Caco-2 (cell line): Measurements from ENCODE around the gene AGAP2. TPM values are rescaled to one million over a fixed set of nuclear protein-coding genes. Genes with fewer than 3 reads are reported as not detected.

ENCODE experiments used
- BruUV-seq: library from RNA; stranded (reverse); fragments of 400-500 nt; replicated peaks from 2 replicates; lab custom pipeline; 2021; lab: Mats Ljungman, UMichigan
- CTCF ChIA-PET: fragments of 300-600 bp; sonication (Branson Sonifier 250); formaldehyde crosslinking; loops from one replicate; lab custom pipeline; 2022; ENCODE audit warnings: antibody characterized with exemption; lab: Charles Lee
- POLR2A ChIA-PET: fragments of 300-600 bp; sonication (Branson Sonifier 250); formaldehyde crosslinking; loops from one replicate; lab custom pipeline; 2022; ENCODE audit warnings: antibody characterized with exemption; lab: Charles Lee
- DNase-seq, 2 experiments: peaks; one replicate each; pipeline versions ENCODE4 v3.0.0 to v3.0.0-alpha.2; 2020 to 2022
- H3K27me3 ChIP-seq: replicated peaks from 2 replicates; pipeline ENCODE4 v1.6.0; 2011; ENCODE audit warnings: low read length; ENCODE audit not compliant: control insufficient read depth, insufficient read depth
- H3K36me3 ChIP-seq: 2 replicates; pipeline ENCODE4 v1.5.1; 2011; ENCODE audit warnings: low read length; ENCODE audit not compliant: control insufficient read depth, insufficient read depth
- H3K4me1 ChIP-seq: fragments of 250-450 bp; sonication (Bioruptor Pico); 2 replicates; pipeline ENCODE4 v1.5.1; 2020; ENCODE audit warnings: mild to moderate bottlenecking
- H3K4me3 ChIP-seq: 2 replicates; pipeline ENCODE4 v1.5.1; 2011; ENCODE audit warnings: low read depth, mild to moderate bottlenecking, control low read depth, low read length
- H3K9me3 ChIP-seq: fragments of 250-450 bp; sonication (Bioruptor Pico); 2 replicates; pipeline ENCODE4 v1.5.1; 2020; ENCODE audit warnings: mild to moderate bottlenecking, moderate library complexity
- H3K27ac Mint-ChIP-seq: one replicate; pipeline ENCODE4 v1.8.0; 2022; ENCODE audit warnings: mixed read lengths; ENCODE audit not compliant: unreplicated experiment
- H3K27me3 Mint-ChIP-seq: one replicate; pipeline ENCODE4 v1.8.0; 2022; ENCODE audit warnings: mixed read lengths; ENCODE audit not compliant: insufficient read depth, unreplicated experiment
- H3K36me3 Mint-ChIP-seq: one replicate; pipeline ENCODE4 v1.8.0; 2022; ENCODE audit warnings: mild to moderate bottlenecking, mixed read lengths; ENCODE audit not compliant: insufficient read depth, unreplicated experiment
- H3K4me1 Mint-ChIP-seq: one replicate; pipeline ENCODE4 v1.8.0; 2022; ENCODE audit warnings: low read depth, mixed read lengths; ENCODE audit not compliant: unreplicated experiment
- H3K4me3 Mint-ChIP-seq: one replicate; pipeline ENCODE4 v1.8.0; 2022; ENCODE audit warnings: mild to moderate bottlenecking, moderate library complexity, mixed read lengths; ENCODE audit not compliant: unreplicated experiment
- H3K9me3 Mint-ChIP-seq: one replicate; pipeline ENCODE4 v1.8.0; 2022; ENCODE audit warnings: mixed read lengths; ENCODE audit not compliant: unreplicated experiment
- CTCF ChIP-seq, 2 experiments: fragments of 200-600 bp in 1 of 2; IDR thresholded peaks; 1 replicate in 1 of 2; 2 replicates in 1 of 2; pipeline versions ENCODE4 v1.5.1 to v1.8.0; 2011 to 2022; ENCODE audit warnings: antibody characterized with exemption in 1 of 2, control low read depth in 1 of 2, inconsistent platforms in 1 of 2, low read depth in 1 of 2, low read length in 1 of 2, mild to moderate bottlenecking in 1 of 2, moderate library complexity in 1 of 2; ENCODE audit not compliant: insufficient read depth in 1 of 2, severe bottlenecking in 1 of 2, unreplicated experiment in 1 of 2
- intact Hi-C: fragments of 100-400 bp; cut with micrococcal nuclease; formaldehyde crosslinking; loops from one replicate; pipeline ENCODE4 v1.10.0; 2022; ENCODE audit not compliant: unreplicated experiment
- total RNA-seq: library from RNA; stranded (reverse); gene quantifications from 2 replicates; pipeline ENCODE4 v1.2.3, GENCODE V29; 2022

AGAP2 gene
- total RNA-seq, 1 experiment from 2014 or later, result 0.09 TPM

- ChIA-PET CTCF (interaction anchor here (0.9 to 2.0 kb wide), 3 partner anchors 8 to 11 kb away, joined by 3 to 8 read pairs (median 8); partner anchors contain the start of gene CYP27B1), POLR2A (interaction anchor here (0.9 kb wide), 1 partner anchor 10 kb away, joined by 3 read pairs; no protein-coding TSS in a partner anchor)
- H3K27me3 ChIP-seq, result no peaks in the 10 kb centered on the region
- H3K4me3 ChIP-seq, result peak overlapping the region; percentile 67
- no peaks in the 10 kb centered on the region for H3K36me3 ChIP-seq
- DNase-seq, result peak; percentile 60 to 64
- Mint-ChIP-seq H3K27me3 (no peaks in the 10 kb centered on the region), H3K4me1 (peaks cover 27% of the 10 kb centered on the region), H3K27ac (no peak overlapping the region), H3K36me3 (peaks cover 31% of the 10 kb centered on the region), H3K9me3 (no peaks in the 10 kb centered on the region), H3K4me3 (peak overlapping the region; percentile 82)
- no TSS peak for BruUV-seq
- intact Hi-C loops, result no loop called here
- TF ChIP-seq CTCF (IDR thresholded peaks at IDR 0.05; ENCODE audit: insufficient read depth in 1 of 2, low read depth in 1 of 2, low read length in 1 of 2, severe bottlenecking in 1 of 2, unreplicated experiment in 1 of 2), result no peak
- peaks cover 16% of the 10 kb centered on the region; the same call in 1 of the 2 replicates for H3K4me1 ChIP-seq
- no peaks in the 10 kb centered on the region for H3K9me3 ChIP-seq
These were observed 17.2 kb upstream of the AGAP2 start for GRCh38 chr12:57755454-57756372.

- no peak for TF ChIP-seq CTCF (IDR thresholded peaks at IDR 0.05; ENCODE audit: insufficient read depth in 1 of 2, low read depth in 1 of 2, low read length in 1 of 2, severe bottlenecking in 1 of 2, unreplicated experiment in 1 of 2)
- ChIA-PET POLR2A (no interaction called here), CTCF (interaction anchor here (2.0 kb wide), 1 partner anchor 10 kb away, joined by 8 read pairs; no protein-coding TSS in a partner anchor)
- BruUV-seq, result no TSS peak
- H3K4me1 Mint-ChIP-seq, result peaks cover 27% of the 10 kb centered on the region
- intact Hi-C loops, result no loop called here
- Histone ChIP-seq H3K27me3 (no peaks in the 10 kb centered on the region), H3K36me3 (peaks cover 3% of the 10 kb centered on the region; the same call in 1 of the 2 replicates), H3K4me3 (peak overlapping the region; percentile 67), H3K9me3 (no peaks in the 10 kb centered on the region), H3K4me1 (peaks cover 16% of the 10 kb centered on the region; the same call in 1 of the 2 replicates)
- peaks cover 37% of the 10 kb centered on the region for H3K36me3 Mint-ChIP-seq
- no peak overlapping the region for H3K27ac Mint-ChIP-seq
- no peak for DNase-seq
- peak overlapping the region; percentile 82 for H3K4me3 Mint-ChIP-seq
- no peaks in the 10 kb centered on the region for H3K9me3 Mint-ChIP-seq
- no peaks in the 10 kb centered on the region for H3K27me3 Mint-ChIP-seq
These were observed 16.6 kb upstream of the AGAP2 start for GRCh38 chr12:57755194-57755453.

- intact Hi-C loops, result no loop called here
- Histone ChIP-seq H3K9me3 (no peaks in the 10 kb centered on the region), H3K36me3 (peaks cover 3% of the 10 kb centered on the region; the same call in 1 of the 2 replicates), H3K4me1 (peaks cover 16% of the 10 kb centered on the region; the same call in 1 of the 2 replicates), H3K4me3 (peak within 1 kb of the TSS; percentile 67), H3K27me3 (no peaks in the 10 kb centered on the region)
- DNase-seq, result peak; percentile 86 to 88
- no peak for TF ChIP-seq CTCF (IDR thresholded peaks at IDR 0.05; ENCODE audit: insufficient read depth in 1 of 2, low read depth in 1 of 2, low read length in 1 of 2, severe bottlenecking in 1 of 2, unreplicated experiment in 1 of 2)
- Mint-ChIP-seq H3K9me3 (no peaks in the 10 kb centered on the region), H3K36me3 (peaks cover 38% of the 10 kb centered on the region), H3K4me1 (peaks cover 27% of the 10 kb centered on the region), H3K4me3 (peak within 1 kb of the TSS; percentile 82), H3K27me3 (no peaks in the 10 kb centered on the region), H3K27ac (peak within 1 kb of the TSS; percentile 45)
- ChIA-PET POLR2A (no interaction called here), CTCF (no interaction called here)
- no TSS peak for BruUV-seq
These were observed 16.1 kb upstream of the AGAP2 start, which contains the start of gene MARCHF9 for GRCh38 chr12:57754411-57755193. Gene MARCHF9, plus strand, starts transcription at chr12:57755103. Its CDS starts 426 bp downstream, at chr12:57755529.
